GM18511 (cell line): ENCODE results near the gene GTF2H2.
"Not testable (repeated sequence)": the region's sequence is repeated elsewhere in the genome, so short reads cannot be mapped to it uniquely, and the experiment has no call there.

Experiments
- ATAC-seq: cut with Tn5 transposase; IDR thresholded peaks from one replicate; pipeline ENCODE4 v1.9.1; 2021; ENCODE audit warnings: mild to moderate bottlenecking, moderate library complexity; ENCODE audit not compliant: unreplicated experiment

The GTF2H2 gene

GRCh38 chr5:71067262-71067928 is at the start of gene GTF2H2:
TSS of gene GTF2H2 (minus strand) at chr5:71067676. CDS start at chr5:71062763, 4,913 bp downstream.
- peak; percentile 97 for ATAC-seq

- ATAC-seq = not testable (repeated sequence)
These were observed 42.3 kb upstream of the GTF2H2 start for GRCh38 chr5:71109730-71110275.

- not testable (repeated sequence) for ATAC-seq
These were observed 32.5 kb upstream of the GTF2H2 start for GRCh38 chr5:71099996-71100395.

GRCh38 chr5:71097930-71098203 is 30.4 kb upstream of the GTF2H2 start:
- not testable (repeated sequence) for ATAC-seq

- not testable (repeated sequence) for ATAC-seq
These were observed 29.9 kb upstream of the GTF2H2 start for GRCh38 chr5:71097173-71097929.

- ATAC-seq = not testable (repeated sequence)
These were observed 22.3 kb upstream of the GTF2H2 start for GRCh38 chr5:71089773-71090172.

GRCh38 chr5:71088754-71089153 is 21.3 kb upstream of the GTF2H2 start:
- ATAC-seq = not testable (repeated sequence)

- ATAC-seq = not testable (repeated sequence)
These were observed 18.7 kb upstream of the GTF2H2 start for GRCh38 chr5:71086145-71086544.

GRCh38 chr5:71084280-71085063 is 17.0 kb upstream of the GTF2H2 start:
- not testable (repeated sequence) for ATAC-seq

GRCh38 chr5:71082898-71083297 is 15.4 kb upstream of the GTF2H2 start:
- ATAC-seq = not testable (repeated sequence)

- not testable (repeated sequence) for ATAC-seq
These were observed 14.9 kb upstream of the GTF2H2 start for GRCh38 chr5:71082340-71082739.

- not testable (repeated sequence) for ATAC-seq
These were observed 6.2 kb downstream of the GTF2H2 start for GRCh38 chr5:71061322-71061721.

GRCh38 chr5:71059426-71059825 is 8.1 kb downstream of the GTF2H2 start:
- ATAC-seq = not testable (repeated sequence)

GRCh38 chr5:71044808-71045207 is 22.7 kb downstream of the GTF2H2 start:
- not testable (repeated sequence) for ATAC-seq

- not testable (repeated sequence) for ATAC-seq
These were observed 23.3 kb downstream of the GTF2H2 start for GRCh38 chr5:71044128-71044527.

GRCh38 chr5:71031046-71031776 is 36.3 kb downstream of the GTF2H2 start:
- ATAC-seq = not testable (repeated sequence)

- ATAC-seq = peak; percentile 73
These were observed 42.1 kb downstream of the GTF2H2 start, which contains the start of gene NAIP for GRCh38 chr5:71025289-71025953. TSS of gene NAIP (minus strand) at chr5:71025339. CDS start at chr5:71012915, 12,424 bp downstream.

GRCh38 chr5:71020643-71021042 is 46.8 kb downstream of the GTF2H2 start:
- ATAC-seq = not testable (repeated sequence)

- not testable (repeated sequence) for ATAC-seq
These were observed 49.0 kb downstream of the GTF2H2 start for GRCh38 chr5:71018376-71019005.
